Measurements from ENCODE around the gene ZNF273. TPM values are rescaled to one million over a fixed set of nuclear protein-coding genes. Genes with fewer than 3 reads are reported as not detected.

Gene ZNF273
- total RNA-seq, 1 experiment from 2014 or later = 7.6 TPM

DNA sequence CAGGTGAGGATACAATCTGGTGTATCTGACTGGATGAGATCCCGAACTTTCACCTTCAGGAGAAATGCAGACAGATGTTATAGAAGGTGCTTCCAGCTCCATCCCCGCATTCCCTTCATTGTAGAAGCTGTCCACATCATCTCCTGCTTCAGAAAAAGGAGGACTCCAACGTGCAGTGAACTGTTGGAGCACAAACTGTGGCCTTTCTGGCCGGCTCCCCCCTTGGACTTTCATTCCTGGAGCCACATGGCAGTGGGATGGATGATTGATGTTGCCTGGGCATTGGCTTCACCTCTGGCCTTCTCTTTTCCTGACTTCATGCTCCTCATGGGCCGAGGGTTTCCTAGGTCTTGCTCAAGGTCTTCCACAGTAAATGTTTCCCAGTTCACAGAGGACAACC, 29.6 kb upstream of the ZNF273 start:
- Histone ChIP-seq H3K79me2 (ENCODE audit: low read length) (no peaks in the 10 kb centered on the region), H3K27me3 (ENCODE audit: low read length) (no peaks in the 10 kb centered on the region), H3K4me1 (ENCODE audit: insufficient read depth, low read length) (no peaks in the 10 kb centered on the region), H3K4me2 (ENCODE audit: low read length) (no peak overlapping the region), H3F3A (ENCODE audit: low read length, unreplicated experiment) (no peaks in the 10 kb centered on the region), H4K20me1 (ENCODE audit: low read length) (no peaks in the 10 kb centered on the region), H2AFZ (ENCODE audit: low read length) (no peak overlapping the region), H3K9me3 (ENCODE audit: low read length) (no peaks in the 10 kb centered on the region), H3K27ac (ENCODE audit: low read length) (no peak overlapping the region), H3K9ac (ENCODE audit: low read length) (no peak overlapping the region), H3K4me3 (ENCODE audit: low read length) (no peak overlapping the region), H3K9me2 (replicated peaks; ENCODE audit: low read length) (no peaks in the 10 kb centered on the region), H3K36me3 (ENCODE audit: low read depth, low read length) (no peaks in the 10 kb centered on the region)
- no peak for TF ChIP-seq EZH2 (IDR thresholded peaks at IDR 0.05; ENCODE audit: low read length, unreplicated experiment)
- TF ChIP-seq, protein P1, sequence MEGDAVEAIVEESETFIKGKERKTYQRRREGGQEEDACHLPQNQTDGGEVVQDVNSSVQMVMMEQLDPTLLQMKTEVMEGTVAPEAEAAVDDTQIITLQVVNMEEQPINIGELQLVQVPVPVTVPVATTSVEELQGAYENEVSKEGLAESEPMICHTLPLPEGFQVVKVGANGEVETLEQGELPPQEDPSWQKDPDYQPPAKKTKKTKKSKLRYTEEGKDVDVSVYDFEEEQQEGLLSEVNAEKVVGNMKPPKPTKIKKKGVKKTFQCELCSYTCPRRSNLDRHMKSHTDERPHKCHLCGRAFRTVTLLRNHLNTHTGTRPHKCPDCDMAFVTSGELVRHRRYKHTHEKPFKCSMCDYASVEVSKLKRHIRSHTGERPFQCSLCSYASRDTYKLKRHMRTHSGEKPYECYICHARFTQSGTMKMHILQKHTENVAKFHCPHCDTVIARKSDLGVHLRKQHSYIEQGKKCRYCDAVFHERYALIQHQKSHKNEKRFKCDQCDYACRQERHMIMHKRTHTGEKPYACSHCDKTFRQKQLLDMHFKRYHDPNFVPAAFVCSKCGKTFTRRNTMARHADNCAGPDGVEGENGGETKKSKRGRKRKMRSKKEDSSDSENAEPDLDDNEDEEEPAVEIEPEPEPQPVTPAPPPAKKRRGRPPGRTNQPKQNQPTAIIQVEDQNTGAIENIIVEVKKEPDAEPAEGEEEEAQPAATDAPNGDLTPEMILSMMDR (conservative IDR thresholded peaks at IDR 0.05; ENCODE audit: low read depth, low read length) = no peak
- no peak for TF ChIP-seq EZH2phosphoT487 (IDR thresholded peaks at IDR 0.05; ENCODE audit: borderline replicate concordance, low read length)
- BruUV-seq (replicated peaks) = no TSS peak
- intact Hi-C loops (cut with micrococcal nuclease) = no loop called here
- ATAC-seq (no peak), DNase-seq (no peak)
- POLR2A ChIA-PET (ENCODE audit: unreplicated experiment) = no interaction called here
- CTCF ChIA-PET = no interaction called here

DNA sequence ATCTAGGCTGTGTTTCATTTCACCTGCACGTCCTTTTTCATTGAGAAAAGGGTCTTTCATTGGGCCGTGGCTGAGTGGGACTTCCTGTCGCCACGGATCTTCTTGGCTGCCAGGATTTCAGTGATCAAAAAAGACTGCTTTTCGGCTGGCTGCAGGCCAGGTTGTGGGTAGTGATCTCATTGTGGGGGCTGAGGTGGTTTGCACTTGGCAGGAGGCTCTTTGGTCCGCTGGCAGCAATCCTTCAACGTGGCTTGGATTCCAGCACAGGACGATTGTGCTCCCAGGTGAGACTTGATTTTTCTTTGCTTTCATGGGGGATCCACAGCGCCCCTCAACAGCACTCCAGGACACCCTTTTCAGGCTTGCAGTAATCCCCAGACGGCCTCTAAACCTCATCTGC, 29.0 kb upstream of the ZNF273 start:
- Histone ChIP-seq H3K27ac (ENCODE audit: low read length) (no peak overlapping the region), H3K9ac (ENCODE audit: low read length) (no peak overlapping the region), H3K9me2 (replicated peaks; ENCODE audit: low read length) (no peaks in the 10 kb centered on the region), H3K4me3 (ENCODE audit: low read length) (no peak overlapping the region), H3K4me1 (ENCODE audit: insufficient read depth, low read length) (no peaks in the 10 kb centered on the region), H3K9me3 (ENCODE audit: low read length) (peaks cover 4% of the 10 kb centered on the region; the same call in 1 of the 2 replicates), H3K36me3 (ENCODE audit: low read depth, low read length) (no peaks in the 10 kb centered on the region), H3K79me2 (ENCODE audit: low read length) (no peaks in the 10 kb centered on the region), H3F3A (ENCODE audit: low read length, unreplicated experiment) (no peaks in the 10 kb centered on the region), H4K20me1 (ENCODE audit: low read length) (no peaks in the 10 kb centered on the region), H3K27me3 (ENCODE audit: low read length) (no peaks in the 10 kb centered on the region), H2AFZ (ENCODE audit: low read length) (no peak overlapping the region), H3K4me2 (ENCODE audit: low read length) (no peak overlapping the region)
- BruUV-seq (replicated peaks) = no TSS peak
- intact Hi-C loops (cut with micrococcal nuclease) = no loop called here
- ATAC-seq = no peak
- no peak for TF ChIP-seq EZH2phosphoT487 (IDR thresholded peaks at IDR 0.05; ENCODE audit: borderline replicate concordance, low read length)
- TF ChIP-seq, protein P1 (conservative IDR thresholded peaks at IDR 0.05; ENCODE audit: low read depth, low read length) = no peak
- no peak for TF ChIP-seq EZH2 (IDR thresholded peaks at IDR 0.05; ENCODE audit: low read length, unreplicated experiment)
- ChIA-PET CTCF (no interaction called here), POLR2A (ENCODE audit: unreplicated experiment) (no interaction called here)
- DNase-seq = peak; percentile 13

DNA sequence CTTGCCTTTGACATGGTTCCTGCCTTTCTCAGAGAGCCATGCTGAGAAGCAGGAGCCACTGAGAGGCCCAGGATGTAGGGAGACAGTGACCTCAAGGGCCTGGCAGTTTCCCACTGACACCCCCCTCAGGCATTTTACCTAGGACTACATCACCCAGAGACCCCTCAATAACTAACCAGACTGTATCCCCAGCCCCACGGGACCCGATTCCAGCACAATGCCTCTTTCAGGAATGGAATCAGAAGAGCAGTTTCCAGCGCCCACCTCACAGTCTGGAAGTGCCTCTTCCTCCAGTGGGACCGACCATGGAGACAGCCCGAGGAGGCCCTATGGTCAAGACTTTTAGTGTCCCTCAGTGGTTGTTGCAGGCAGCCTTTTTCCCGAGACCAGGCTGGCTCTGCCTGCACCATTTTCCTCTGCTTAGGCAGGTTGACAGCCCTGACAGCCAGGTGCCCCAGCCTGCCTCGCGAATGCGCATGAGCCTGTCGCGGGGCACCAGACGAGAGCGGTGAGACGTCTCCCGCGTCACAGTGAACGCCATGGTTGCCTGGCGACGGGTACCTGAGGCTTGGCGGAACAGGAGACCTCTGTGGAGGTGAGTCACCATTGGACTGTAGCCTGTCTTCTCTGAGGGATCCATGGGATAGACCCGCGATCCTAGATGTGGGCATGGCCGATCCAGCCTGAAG, 28.4 kb upstream of the ZNF273 start:
- no peaks in the 10 kb centered on the region for H4K20me1 ChIP-seq (ENCODE audit: low read length)

More for the DNA sequence above, 28.4 kb upstream of the ZNF273 start:
- DNase-seq (no peak), ATAC-seq (no peak)
- Histone ChIP-seq H3K4me2 (ENCODE audit: low read length) (no peak overlapping the region), H3K4me3 (ENCODE audit: low read length) (no peak overlapping the region), H3K9me3 (ENCODE audit: low read length) (peaks cover 5% of the 10 kb centered on the region; the same call in 1 of the 2 replicates), H3F3A (ENCODE audit: low read length, unreplicated experiment) (no peaks in the 10 kb centered on the region), H3K9ac (ENCODE audit: low read length) (no peak overlapping the region), H3K79me2 (ENCODE audit: low read length) (no peaks in the 10 kb centered on the region), H2AFZ (ENCODE audit: low read length) (no peak overlapping the region), H3K4me1 (ENCODE audit: insufficient read depth, low read length) (no peaks in the 10 kb centered on the region), H3K36me3 (ENCODE audit: low read depth, low read length) (no peaks in the 10 kb centered on the region), H3K27ac (ENCODE audit: low read length) (no peak overlapping the region), H3K9me2 (replicated peaks; ENCODE audit: low read length) (no peaks in the 10 kb centered on the region), H3K27me3 (ENCODE audit: low read length) (no peaks in the 10 kb centered on the region)
- TF ChIP-seq EZH2phosphoT487 (IDR thresholded peaks at IDR 0.05; ENCODE audit: borderline replicate concordance, low read length) = no peak
- TF ChIP-seq, protein P1 (conservative IDR thresholded peaks at IDR 0.05; ENCODE audit: low read depth, low read length) = no peak
- no peak for TF ChIP-seq EZH2 (IDR thresholded peaks at IDR 0.05; ENCODE audit: low read length, unreplicated experiment)
- ChIA-PET CTCF (no interaction called here), POLR2A (ENCODE audit: unreplicated experiment) (no interaction called here)
- no TSS peak for BruUV-seq (replicated peaks)
- intact Hi-C loops (cut with micrococcal nuclease) = no loop called here

Measured in PC-3 (cell line).